CD14-positive monocyte (primary cell): ENCODE results near the gene XRCC4. TPM values are rescaled to one million over a fixed set of nuclear protein-coding genes. Genes with fewer than 3 reads are reported as not detected.

Experiments
- DNase-seq, 3 donors: peaks; one replicate each; pipeline ENCODE4 v3.0.0-alpha.2; 2011 to 2022
- H2AFZ ChIP-seq: 2 replicates; pipeline ENCODE4 v1.6.0; 2012; ENCODE audit warnings: mild to moderate bottlenecking, low read depth, low read length, inconsistent platforms; ENCODE audit not compliant: insufficient read depth, poor library complexity, severe bottlenecking
- H3K27ac ChIP-seq, 2 donors: 1 replicate in 1 of 2; 2 replicates in 1 of 2; pipeline ENCODE4 v1.5.1; 2012 to 2013; ENCODE audit warnings: low read length in 2 of 2, control low read depth in 1 of 2, inconsistent platforms in 1 of 2, low read depth in 1 of 2, mild to moderate bottlenecking in 1 of 2
- H3K27me3 ChIP-seq, 2 donors: one replicate each; pipeline versions ENCODE4 v1.6.0 to v1.6.1; 2011 to 2013; ENCODE audit warnings: low read length in 2 of 2; ENCODE audit not compliant: control insufficient read depth in 2 of 2, insufficient read depth in 2 of 2
- H3K36me3 ChIP-seq, 2 donors: replicated peaks in 1 of 2; 1 replicate in 1 of 2; 2 replicates in 1 of 2; pipeline versions ENCODE4 v1.5.1 to v1.6.1; 2012 to 2013; ENCODE audit warnings: low read length in 2 of 2, control low read depth in 1 of 2, inconsistent platforms in 1 of 2, mild to moderate bottlenecking in 1 of 2; ENCODE audit not compliant: insufficient read depth in 2 of 2, control insufficient read depth in 1 of 2
- H3K4me1 ChIP-seq, 2 donors: 1 replicate in 1 of 2; 2 replicates in 1 of 2; pipeline versions ENCODE4 v1.5.1 to v1.6.1; 2012 to 2013; ENCODE audit warnings: low read length in 2 of 2, control low read depth in 1 of 2, inconsistent platforms in 1 of 2, mild to moderate bottlenecking in 1 of 2, moderate library complexity in 1 of 2; ENCODE audit not compliant: insufficient read depth in 2 of 2, control insufficient read depth in 1 of 2
- H3K4me2 ChIP-seq: replicated peaks from 2 replicates; pipeline ENCODE3; 2012; ENCODE audit warnings: low read length, moderate library complexity, mild to moderate bottlenecking; ENCODE audit not compliant: poor library complexity, severe bottlenecking; ENCODE audit errors: extremely low read depth
- H3K4me3 ChIP-seq, 3 experiments: fragments of 200-600 bp in 1 of 3; sonication (generic) in 1 of 3; replicated peaks in 1 of 3; 1 replicate in 2 of 3; 2 replicates in 1 of 3; pipeline ENCODE4 v1.5.1; 2011 to 2013; ENCODE audit warnings: low read length in 3 of 3, mild to moderate bottlenecking in 3 of 3, control low read depth in 2 of 3, low read depth in 2 of 3, inconsistent platforms in 1 of 3, moderate library complexity in 1 of 3
- H3K79me2 ChIP-seq: 2 replicates; pipeline ENCODE4 v1.6.0; 2012; ENCODE audit warnings: mild to moderate bottlenecking, control low read depth, inconsistent platforms, low read length, moderate library complexity; ENCODE audit not compliant: insufficient read depth
- H3K9ac ChIP-seq: 2 replicates; pipeline ENCODE4 v1.6.0; 2017; ENCODE audit warnings: low read length, mild to moderate bottlenecking; ENCODE audit not compliant: insufficient read depth, poor library complexity, severe bottlenecking
- H3K9me3 ChIP-seq, 2 donors: replicated peaks in 1 of 2; 1 replicate in 1 of 2; 2 replicates in 1 of 2; pipeline versions ENCODE4 v1.5.1 to v1.6.1; 2012 to 2013; ENCODE audit warnings: low read length in 2 of 2, control low read depth in 1 of 2; ENCODE audit not compliant: control insufficient read depth in 1 of 2, insufficient read depth in 1 of 2
- H4K20me1 ChIP-seq: 2 replicates; pipeline ENCODE4 v1.6.0; 2012; ENCODE audit warnings: mild to moderate bottlenecking, low read length, control low read depth, moderate library complexity; ENCODE audit not compliant: insufficient read depth
- H3K27ac Mint-ChIP-seq, 7 donors: one replicate each; pipeline ENCODE4 v1.8.0; 2020; ENCODE audit warnings: mild to moderate bottlenecking in 7 of 7, mixed read lengths in 7 of 7, moderate library complexity in 6 of 7, inconsistent platforms in 2 of 7
- H3K27me3 Mint-ChIP-seq, 3 donors: one replicate each; pipeline ENCODE4 v1.8.0; 2021 to 2022; ENCODE audit warnings: low read depth in 3 of 3, mild to moderate bottlenecking in 3 of 3, mixed read lengths in 3 of 3, moderate library complexity in 3 of 3, inconsistent platforms in 1 of 3
- H3K36me3 Mint-ChIP-seq, 2 donors: one replicate each; pipeline ENCODE4 v1.8.0; 2020; ENCODE audit warnings: mixed read lengths in 2 of 2, inconsistent platforms in 1 of 2, mild to moderate bottlenecking in 1 of 2
- H3K4me1 Mint-ChIP-seq: one replicate; pipeline ENCODE4 v1.8.0; 2020; ENCODE audit warnings: mild to moderate bottlenecking, mixed read lengths
- H3K4me3 Mint-ChIP-seq, 2 donors: one replicate each; pipeline ENCODE4 v1.8.0; 2020; ENCODE audit warnings: mild to moderate bottlenecking in 2 of 2, mixed read lengths in 2 of 2, moderate library complexity in 1 of 2
- H3K9me3 Mint-ChIP-seq, 7 donors: one replicate each; pipeline ENCODE4 v1.8.0; 2020 to 2022; ENCODE audit warnings: mixed read lengths in 7 of 7, mild to moderate bottlenecking in 6 of 7, moderate library complexity in 6 of 7, inconsistent platforms in 2 of 7
- CTCF ChIP-seq: fragments of 200-600 bp; IDR thresholded peaks from one replicate; pipeline ENCODE4 v1.8.0; 2022; ENCODE audit warnings: antibody characterized with exemption, mild to moderate bottlenecking
- WGBS: methylation state at CpG from one replicate; pipeline ENCODE4 v1.1.5; 2013; ENCODE audit warnings: missing lambda C conversion rate; ENCODE audit not compliant: insufficient coverage; 5-methylcytosine and 5-hydroxymethylcytosine counted together
- intact Hi-C, 2 donors: fragments of 100-400 bp; cut with micrococcal nuclease; formaldehyde crosslinking; loops; one replicate each; pipeline versions ENCODE4 v1.15.0 to v1.15.1; 2023
- polyA plus RNA-seq, 3 donors: library from polyadenylated mRNA; depleted of rRNA in 1 of 3; unstranded in 2 of 3; stranded (reverse) in 1 of 3; fragments of 300-500 nt in 2 of 3; fragments of >200 nt in 1 of 3; fragmentation: Illumina TruSeq in 2 of 3; gene quantifications; 1 replicate in 2 of 3; 2 replicates in 1 of 3; pipeline ENCODE4 v1.2.3, GENCODE V29; 2012 to 2021

Gene XRCC4
- polyA plus RNA-seq, 3 donors = 4.0 to 21.8 (median 16.3) TPM

GRCh38 chr5:83394190-83394589 is 316.8 kb downstream of the XRCC4 start:
- no peaks in the 10 kb centered on the region for H4K20me1 ChIP-seq
- no CpG with 5 or more reads among the region's 2 CpGs for WGBS
- H3K27me3 Mint-ChIP-seq = no peaks in the 10 kb centered on the region
- no peak for TF ChIP-seq CTCF
- intact Hi-C loops = no loop called here
- H3K27me3 ChIP-seq = no peaks in the 10 kb centered on the region
- H3K27ac ChIP-seq = no peak overlapping the region
- no peak for DNase-seq
- H3K36me3 Mint-ChIP-seq = peaks cover 0 to 6% of the 10 kb centered on the region in 2 donors
- H3K4me1 ChIP-seq = no peaks in the 10 kb centered on the region
- H3K9me3 ChIP-seq = no peaks in the 10 kb centered on the region
- H3K4me3 Mint-ChIP-seq = no peak overlapping the region
- no peaks in the 10 kb centered on the region for H3K79me2 ChIP-seq
- peaks cover 0 to 8% (median 4%) of the 10 kb centered on the region in 7 donors for H3K9me3 Mint-ChIP-seq
- H3K4me3 ChIP-seq = no peak overlapping the region
- H3K36me3 ChIP-seq = no peaks in the 10 kb centered on the region
- no peak overlapping the region for H3K9ac ChIP-seq
- no peak overlapping the region for H3K27ac Mint-ChIP-seq
- H3K4me2 ChIP-seq = no peak overlapping the region
- no peak overlapping the region for H2AFZ ChIP-seq
- peaks cover 8% of the 10 kb centered on the region for H3K4me1 Mint-ChIP-seq

- WGBS = no CpG with 5 or more reads among the region's 1 CpG
- peaks cover 25% of the 10 kb centered on the region for H3K4me1 Mint-ChIP-seq
- Histone ChIP-seq H3K36me3 (no peaks in the 10 kb centered on the region), H3K27me3 (no peaks in the 10 kb centered on the region), H3K9ac (no peak overlapping the region), H3K4me1 (peaks cover 18 to 19% of the 10 kb centered on the region in 2 donors), H3K4me2 (no peak overlapping the region), H3K79me2 (no peaks in the 10 kb centered on the region), H3K4me3 (no peak overlapping the region), H3K9me3 (no peaks in the 10 kb centered on the region), H2AFZ (no peak overlapping the region), H3K27ac (no peak overlapping the region), H4K20me1 (no peaks in the 10 kb centered on the region)
- H3K9me3 Mint-ChIP-seq = peaks cover 0 to 8% (median 4%) of the 10 kb centered on the region in 7 donors
- peaks cover 0 to 6% of the 10 kb centered on the region in 2 donors for H3K36me3 Mint-ChIP-seq
- intact Hi-C loops = no loop called here
- TF ChIP-seq CTCF = no peak
- no peak overlapping the region for H3K4me3 Mint-ChIP-seq
- H3K27me3 Mint-ChIP-seq = no peaks in the 10 kb centered on the region
- H3K27ac Mint-ChIP-seq = no peak overlapping the region
- DNase-seq = no peak
These were observed 319.3 kb downstream of the XRCC4 start for GRCh38 chr5:83396662-83397061.
